Psoas muscle (tissue), 8 donors: ENCODE data around the gene FAM168B. TPM values are rescaled to one million over a fixed set of nuclear protein-coding genes. Genes with fewer than 3 reads are reported as not detected.

Experiments used
- ATAC-seq, 4 donors: fragments of 200-7000 bp; cut with Tn5 transposase; one replicate each; pipeline ENCODE4 v1.9.1; 2020; ENCODE audit warnings: moderate library complexity in 3 of 4, mild to moderate bottlenecking in 2 of 4
- DNase-seq, 2 donors: peaks; one replicate each; pipeline ENCODE4 v3.0.0-alpha.2; 2020
- H3K27ac ChIP-seq: fragments of 200-600 bp; one replicate; pipeline ENCODE4 v1.8.0; 2022
- H3K27me3 ChIP-seq, 3 donors: fragments of 200-600 bp in 1 of 3; one replicate each; pipeline versions ENCODE4 v1.6.1 to v1.8.0; 2013 to 2022; ENCODE audit warnings: low read length in 2 of 3, mild to moderate bottlenecking in 2 of 3, moderate library complexity in 1 of 3; ENCODE audit not compliant: insufficient read depth in 3 of 3
- H3K36me3 ChIP-seq, 2 donors: fragments of 200-600 bp in 1 of 2; one replicate each; pipeline versions ENCODE4 v1.6.1 to v1.8.0; 2013 to 2022; ENCODE audit warnings: low read depth in 1 of 2, mild to moderate bottlenecking in 1 of 2, moderate library complexity in 1 of 2; ENCODE audit not compliant: insufficient read depth in 1 of 2
- H3K4me1 ChIP-seq: fragments of 200-600 bp; one replicate; pipeline ENCODE4 v1.8.0; 2022
- H3K4me3 ChIP-seq: fragments of 200-600 bp; one replicate; pipeline ENCODE4 v1.8.0; 2022; ENCODE audit warnings: mild to moderate bottlenecking
- H3K9me3 ChIP-seq: fragments of 200-600 bp; one replicate; pipeline ENCODE4 v1.8.0; 2022
- CTCF ChIP-seq: fragments of 200-600 bp; IDR thresholded peaks from one replicate; pipeline ENCODE4 v1.8.0; 2022; ENCODE audit warnings: antibody characterized with exemption
- WGBS, 3 donors: extraction: QIAGEN DNeasy Blood & Tissue Kit; methylation state at CpG; one replicate each; pipeline versions ENCODE4 v1.1.6 to v1.1.7; 2013; 5-methylcytosine and 5-hydroxymethylcytosine counted together
- intact Hi-C, 2 donors: fragments of 100-400 bp; cut with DNase I; formaldehyde crosslinking; loops; one replicate each; pipeline versions ENCODE4 v1.11.0 to v1.14.2; 2022
- polyA plus RNA-seq, 3 donors: library from polyadenylated mRNA; stranded (reverse); fragments of 200-250 nt; gene quantifications; one replicate each; pipeline ENCODE4 v1.2.3, GENCODE V29; 2013
- total RNA-seq, 4 donors: library from RNA; stranded (reverse); fragmentation: NEBNext Ultra II Directional in 2 of 4; extraction: Animal tissue kit (Norgen Biotek cat#: 25700) in 2 of 4; gene quantifications; one replicate each; pipeline versions ENCODE4 v1.2.1 to v1.2.4, GENCODE V29; 2021 to 2023
- donor health status: healthy with polysubstance abuse.
- donor health status: DM: no; HTN: no; CAD: no; lungs with moderate emphysema.
- donor health status: Bipolar disorder and iron deficiency.
- donor health status: healthy.
- donor health status: DM: yes; HTN: yes; CAD: no.
- donor health status: DM: no; HTN: no; CAD: no.
- donor health status: DM: no; HTN: no; CAD: no.
- donor health status: DM: yes; HTN: yes; CAD: no.

The FAM168B gene
- total and polyA plus RNA-seq, 7 donors: 39.2 to 155 (median 98.8) TPM

GRCh38 chr2:131054488-131054887 is 38.8 kb downstream of the FAM168B start:
- no peak for DNase-seq
- H3K27me3 ChIP-seq: no peaks in the 10 kb centered on the region
- H3K27ac ChIP-seq: no peak overlapping the region
- intact Hi-C loops: no loop called here
- H3K4me3 ChIP-seq: no peak overlapping the region
- TF ChIP-seq CTCF: no peak
- WGBS, 3 donors: 68 to 79% (median 74%) methylated on average over 7 of the region's 7 CpGs
- ATAC-seq: no peak
- no peaks in the 10 kb centered on the region for H3K9me3 ChIP-seq
- H3K4me1 ChIP-seq: peaks cover 42% of the 10 kb centered on the region
- H3K36me3 ChIP-seq: peaks cover 15 to 58% of the 10 kb centered on the region in 2 donors

- Histone ChIP-seq H3K9me3 (no peaks in the 10 kb centered on the region), H3K4me1 (peaks cover 37% of the 10 kb centered on the region), H3K27ac (no peak overlapping the region), H3K36me3 (peaks cover 15 to 73% of the 10 kb centered on the region in 2 donors), H3K4me3 (no peak overlapping the region), H3K27me3 (no peaks in the 10 kb centered on the region)
- no peak for DNase-seq
- WGBS, 3 donors: 92 to 96% (median 93%) methylated on average over 8 of the region's 8 CpGs
- ATAC-seq: no peak
- TF ChIP-seq CTCF: no peak
- intact Hi-C loops: no loop called here
Measured at GRCh38 chr2:131052741-131053263, 40.5 kb downstream of the FAM168B start.

- Histone ChIP-seq H3K9me3 (no peaks in the 10 kb centered on the region), H3K36me3 (peaks cover 15 to 84% of the 10 kb centered on the region in 2 donors), H3K4me3 (no peak overlapping the region), H3K4me1 (peaks cover 37% of the 10 kb centered on the region), H3K27me3 (no peaks in the 10 kb centered on the region), H3K27ac (no peak overlapping the region)
- DNase-seq: no peak
- ATAC-seq: no peak
- 75 to 95% (median 84%) methylated on average over 8 of the region's 8 CpGs for WGBS, 3 donors
- intact Hi-C loops: no loop called here
- no peak for TF ChIP-seq CTCF
Measured at GRCh38 chr2:131050896-131051295, 42.4 kb downstream of the FAM168B start.

- intact Hi-C loops: no loop called here
- WGBS, 3 donors: 79 to 90% (median 84%) methylated on average over 7 of the region's 7 CpGs
- DNase-seq: no peak
- H3K27me3 ChIP-seq: no peaks in the 10 kb centered on the region
- no peak overlapping the region for H3K27ac ChIP-seq
- TF ChIP-seq CTCF: no peak
- no peak for ATAC-seq
- H3K9me3 ChIP-seq: no peaks in the 10 kb centered on the region
- peaks cover 32% of the 10 kb centered on the region for H3K4me1 ChIP-seq
- no peak overlapping the region for H3K4me3 ChIP-seq
- peaks cover 12 to 79% of the 10 kb centered on the region in 2 donors for H3K36me3 ChIP-seq
Measured at GRCh38 chr2:131049150-131049718, 44.0 kb downstream of the FAM168B start.

GRCh38 chr2:131048641-131049040 is 44.6 kb downstream of the FAM168B start:
- Histone ChIP-seq H3K4me3 (no peak overlapping the region), H3K4me1 (peaks cover 32% of the 10 kb centered on the region), H3K9me3 (no peaks in the 10 kb centered on the region), H3K27me3 (no peaks in the 10 kb centered on the region), H3K36me3 (peaks cover 12 to 73% of the 10 kb centered on the region in 2 donors), H3K27ac (no peak overlapping the region)
- DNase-seq: no peak
- no peak for TF ChIP-seq CTCF
- WGBS, 3 donors: 65 to 85% (median 80%) methylated on average over 6 of the region's 6 CpGs
- intact Hi-C loops: no loop called here
- no peak for ATAC-seq
